COLO829 (cell line): Measurements from ENCODE around the gene HOXB6.

Experiments
- DNase-seq: peaks from one replicate; pipeline ENCODE4 v3.0.0; 2012; ENCODE audit warnings: low spot score

Gene HOXB6

GRCh38 chr17:48604770-48605329, at the start of gene HOXB6:
Gene HOXB6 (minus strand): TSS chr17:48604986. CDS start chr17:48598150, 6,836 bp downstream.
- DNase-seq, result no peak

GRCh38 chr17:48649741-48650140, 45.0 kb upstream of the HOXB6 start:
- DNase-seq, result no peak

- DNase-seq, result no peak
Observed at GRCh38 chr17:48647963-48648245, 43.1 kb upstream of the HOXB6 start.

GRCh38 chr17:48647103-48647962, 42.5 kb upstream of the HOXB6 start:
- DNase-seq, result no peak

- DNase-seq, result no peak
Observed at GRCh38 chr17:48646183-48647102, 41.7 kb upstream of the HOXB6 start.

- DNase-seq, result no peak
Observed at GRCh38 chr17:48645639-48646182, 40.9 kb upstream of the HOXB6 start.

GRCh38 chr17:48644910-48645557, 40.2 kb upstream of the HOXB6 start:
- no peak for DNase-seq

GRCh38 chr17:48644159-48644558, 39.4 kb upstream of the HOXB6 start:
- no peak for DNase-seq

GRCh38 chr17:48643697-48644012, 38.9 kb upstream of the HOXB6 start:
- no peak for DNase-seq

GRCh38 chr17:48642843-48643696, 38.3 kb upstream of the HOXB6 start:
- DNase-seq, result no peak

GRCh38 chr17:48642059-48642842, 37.5 kb upstream of the HOXB6 start:
- no peak for DNase-seq

- DNase-seq, result no peak
Observed at GRCh38 chr17:48641541-48642058, 36.8 kb upstream of the HOXB6 start.

GRCh38 chr17:48640858-48641180, 36.0 kb upstream of the HOXB6 start:
- no peak for DNase-seq

GRCh38 chr17:48639982-48640857, 35.4 kb upstream of the HOXB6 start:
- DNase-seq, result peak; percentile 76

- no peak for DNase-seq
Observed at GRCh38 chr17:48639136-48639535, 34.4 kb upstream of the HOXB6 start.

GRCh38 chr17:48637323-48638260, 32.8 kb upstream of the HOXB6 start:
- DNase-seq, result no peak

GRCh38 chr17:48636177-48637018, 31.6 kb upstream of the HOXB6 start:
- peak; percentile 78 for DNase-seq
